Suprapubic skin (tissue), 4 donors: ENCODE results near the gene BCAS2. TPM values are rescaled to one million over a fixed set of nuclear protein-coding genes. Genes with fewer than 3 reads are reported as not detected.

Source experiments
- DNase-seq, 2 donors: peaks; one replicate each; pipeline ENCODE4 v3.0.0-alpha.2; 2019; ENCODE audit warnings: low spot score in 2 of 2
- H3K27ac ChIP-seq: fragments of 200-600 bp; sonication (generic); one replicate; pipeline ENCODE4 v1.5.1; 2019
- H3K27me3 ChIP-seq: fragments of 200-600 bp; sonication (generic); one replicate; pipeline ENCODE4 v1.5.1; 2019
- H3K36me3 ChIP-seq: fragments of 200-600 bp; sonication (generic); one replicate; pipeline ENCODE4 v1.5.1; 2019
- H3K4me1 ChIP-seq: fragments of 200-600 bp; sonication (generic); one replicate; pipeline ENCODE4 v1.5.1; 2019
- H3K4me3 ChIP-seq: fragments of 200-600 bp; sonication (generic); one replicate; pipeline ENCODE4 v1.5.1; 2019; ENCODE audit warnings: mild to moderate bottlenecking
- H3K9me3 ChIP-seq: fragments of 200-600 bp; sonication (generic); one replicate; pipeline ENCODE4 v1.5.1; 2019
- EP300 ChIP-seq: sonication (generic); formaldehyde crosslinking; IDR thresholded peaks from one replicate; pipeline ENCODE4 v1.6.1; 2017; ENCODE audit warnings: antibody characterized with exemption
- POLR2A ChIP-seq, 2 donors: fragments of 450-650 bp; IDR thresholded peaks; one replicate each; pipeline ENCODE4 v1.6.1; 2017; ENCODE audit warnings: antibody characterized with exemption in 2 of 2, mild to moderate bottlenecking in 2 of 2, moderate library complexity in 2 of 2
- POLR2AphosphoS5 ChIP-seq, 3 donors: sonication (generic); formaldehyde crosslinking; IDR thresholded peaks; one replicate each; pipeline ENCODE4 v1.6.1; 2017; ENCODE audit warnings: antibody characterized with exemption in 3 of 3
- whole genome bisulfite sequencing: methylation state at CpG from one replicate; pipeline ENCODE4 v1.1.5; 2018; 5-methylcytosine and 5-hydroxymethylcytosine counted together
- total RNA-seq, 4 donors: library from RNA; depleted of rRNA; stranded (reverse); fragments of >200 nt; gene quantifications; one replicate each; pipeline ENCODE4 v1.1.0, GENCODE V29; 2016
- TF ChIP-seq, protein P1 (sequence below), 2 donors: fragments of 200-600 bp in 1 of 2; fragments of 450-650 bp in 1 of 2; sonication (generic) in 1 of 2; IDR thresholded peaks; one replicate each; pipeline ENCODE4 v1.5.1; 2016 to 2019; ENCODE audit warnings: antibody characterized with exemption in 2 of 2, mild to moderate bottlenecking in 1 of 2, moderate library complexity in 1 of 2

The BCAS2 gene
- total RNA-seq, 4 donors from 2014 or later: 30.6 to 43.4 (median 36.0) TPM

DNA sequence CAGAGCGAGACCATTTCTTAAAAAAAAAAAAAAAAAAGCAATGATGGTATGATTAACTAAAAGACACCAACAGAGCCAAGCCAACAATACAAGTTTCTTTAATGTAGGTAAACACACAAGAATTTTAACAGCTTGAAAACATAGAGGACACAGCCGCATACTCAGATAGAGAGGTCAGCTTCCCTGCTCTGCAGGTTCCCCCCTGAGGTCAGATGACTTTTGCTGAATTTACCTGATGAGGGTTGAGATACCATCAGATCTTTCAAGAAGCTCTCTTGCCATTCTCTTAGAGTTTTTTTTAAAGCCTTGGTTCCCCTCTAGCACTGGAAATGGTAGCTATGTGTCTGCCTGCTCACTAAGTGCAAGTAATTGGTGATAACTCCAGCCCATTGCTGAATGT is 31.1 kb downstream of the BCAS2 start:
- H3K27ac ChIP-seq: no peak overlapping the region
- TF ChIP-seq POLR2AphosphoS5 (IDR thresholded peaks at IDR 0.05) (no peak), EP300 (no peak), POLR2A (IDR thresholded peaks at IDR 0.05) (no peak)
- TF ChIP-seq, protein P1, sequence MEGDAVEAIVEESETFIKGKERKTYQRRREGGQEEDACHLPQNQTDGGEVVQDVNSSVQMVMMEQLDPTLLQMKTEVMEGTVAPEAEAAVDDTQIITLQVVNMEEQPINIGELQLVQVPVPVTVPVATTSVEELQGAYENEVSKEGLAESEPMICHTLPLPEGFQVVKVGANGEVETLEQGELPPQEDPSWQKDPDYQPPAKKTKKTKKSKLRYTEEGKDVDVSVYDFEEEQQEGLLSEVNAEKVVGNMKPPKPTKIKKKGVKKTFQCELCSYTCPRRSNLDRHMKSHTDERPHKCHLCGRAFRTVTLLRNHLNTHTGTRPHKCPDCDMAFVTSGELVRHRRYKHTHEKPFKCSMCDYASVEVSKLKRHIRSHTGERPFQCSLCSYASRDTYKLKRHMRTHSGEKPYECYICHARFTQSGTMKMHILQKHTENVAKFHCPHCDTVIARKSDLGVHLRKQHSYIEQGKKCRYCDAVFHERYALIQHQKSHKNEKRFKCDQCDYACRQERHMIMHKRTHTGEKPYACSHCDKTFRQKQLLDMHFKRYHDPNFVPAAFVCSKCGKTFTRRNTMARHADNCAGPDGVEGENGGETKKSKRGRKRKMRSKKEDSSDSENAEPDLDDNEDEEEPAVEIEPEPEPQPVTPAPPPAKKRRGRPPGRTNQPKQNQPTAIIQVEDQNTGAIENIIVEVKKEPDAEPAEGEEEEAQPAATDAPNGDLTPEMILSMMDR (IDR thresholded peaks at IDR 0.05): no peak
- 90% methylated on average over 2 of the region's 2 CpGs for WGBS
- no peaks in the 10 kb centered on the region for H3K36me3 ChIP-seq
- H3K9me3 ChIP-seq: no peaks in the 10 kb centered on the region
- no peaks in the 10 kb centered on the region for H3K4me1 ChIP-seq
- DNase-seq: no peak
- no peak overlapping the region for H3K4me3 ChIP-seq
- no peaks in the 10 kb centered on the region for H3K27me3 ChIP-seq

- H3K27ac ChIP-seq: no peak overlapping the region
- no peaks in the 10 kb centered on the region for H3K4me1 ChIP-seq
- TF ChIP-seq POLR2AphosphoS5 (IDR thresholded peaks at IDR 0.05) (no peak), EP300 (no peak), POLR2A (IDR thresholded peaks at IDR 0.05) (no peak)
- TF ChIP-seq, protein P1 (IDR thresholded peaks at IDR 0.05): no peak
- no peaks in the 10 kb centered on the region for H3K9me3 ChIP-seq
- H3K4me3 ChIP-seq: no peak overlapping the region
- no peak for DNase-seq
- H3K27me3 ChIP-seq: no peaks in the 10 kb centered on the region
- no peaks in the 10 kb centered on the region for H3K36me3 ChIP-seq
- 42% methylated on average over 4 of the region's 4 CpGs for WGBS
Measured at GRCh38 chr1:114549137-114549536, 32.3 kb downstream of the BCAS2 start.

GRCh38 chr1:114547076-114547475 is 34.3 kb downstream of the BCAS2 start:
- H3K9me3 ChIP-seq: no peaks in the 10 kb centered on the region
- DNase-seq: no peak

GRCh38 chr1:114545796-114546195 is 35.6 kb downstream of the BCAS2 start:
- H3K9me3 ChIP-seq: no peaks in the 10 kb centered on the region
- WGBS: 74% methylated on average over 2 of the region's 2 CpGs
- no peaks in the 10 kb centered on the region for H3K36me3 ChIP-seq
- DNase-seq: no peak
- TF ChIP-seq POLR2AphosphoS5 (IDR thresholded peaks at IDR 0.05): no peak
- H3K27ac ChIP-seq: no peak overlapping the region
- no peaks in the 10 kb centered on the region for H3K27me3 ChIP-seq
- no peak overlapping the region for H3K4me3 ChIP-seq
- no peaks in the 10 kb centered on the region for H3K4me1 ChIP-seq

More at GRCh38 chr1:114547076-114547475, 34.3 kb downstream of the BCAS2 start:
- TF ChIP-seq POLR2A (IDR thresholded peaks at IDR 0.05): no peak
- WGBS: 78% methylated on average over 1 of the region's 1 CpG
- Histone ChIP-seq H3K27ac (no peak overlapping the region), H3K36me3 (no peaks in the 10 kb centered on the region), H3K4me3 (no peak overlapping the region), H3K4me1 (no peaks in the 10 kb centered on the region), H3K27me3 (no peaks in the 10 kb centered on the region)

DNA sequence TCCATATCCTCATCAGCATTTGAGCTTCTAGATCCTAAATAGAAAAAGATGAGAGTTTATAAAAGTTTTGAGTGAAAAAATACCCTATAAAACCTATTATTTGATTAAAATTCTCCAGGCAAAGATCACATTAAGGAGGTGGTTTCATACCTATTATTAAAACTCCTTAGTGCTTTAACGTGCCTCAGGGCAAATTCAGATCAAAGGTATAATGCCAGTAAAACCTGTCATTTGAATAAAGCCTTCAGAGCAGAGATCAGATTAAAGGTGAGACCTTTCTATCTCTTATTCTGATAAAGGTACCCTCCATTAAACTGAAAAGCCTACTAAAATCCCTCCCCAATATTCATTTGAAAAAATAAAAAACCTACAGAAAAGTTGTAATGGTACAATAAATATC is 36.1 kb downstream of the BCAS2 start:
- TF ChIP-seq, protein P1 (IDR thresholded peaks at IDR 0.05): no peak
- TF ChIP-seq POLR2A (IDR thresholded peaks at IDR 0.05): no peak
- no peak for TF ChIP-seq EP300
- no peak for TF ChIP-seq POLR2AphosphoS5 (IDR thresholded peaks at IDR 0.05)
- no peak for DNase-seq
- Histone ChIP-seq H3K36me3 (no peaks in the 10 kb centered on the region), H3K4me3 (no peak overlapping the region), H3K27ac (no peak overlapping the region), H3K9me3 (no peaks in the 10 kb centered on the region), H3K27me3 (no peaks in the 10 kb centered on the region), H3K4me1 (no peaks in the 10 kb centered on the region)
- 48% methylated on average over 1 of the region's 1 CpG for WGBS

GRCh38 chr1:114540821-114541220 is 40.6 kb downstream of the BCAS2 start:
- H3K27me3 ChIP-seq: no peaks in the 10 kb centered on the region
- 59% methylated on average over 6 of the region's 6 CpGs for WGBS
- H3K9me3 ChIP-seq: no peaks in the 10 kb centered on the region
- no peak for DNase-seq
- H3K4me3 ChIP-seq: no peak overlapping the region
- no peaks in the 10 kb centered on the region for H3K4me1 ChIP-seq
- TF ChIP-seq, protein P1 (IDR thresholded peaks at IDR 0.05): no peak
- TF ChIP-seq POLR2AphosphoS5 (IDR thresholded peaks at IDR 0.05) (no peak), POLR2A (IDR thresholded peaks at IDR 0.05) (no peak), EP300 (no peak)
- no peak overlapping the region for H3K27ac ChIP-seq
- H3K36me3 ChIP-seq: no peaks in the 10 kb centered on the region
